Left lobe of liver (tissue), 1 donor: ENCODE data around the gene CLEC7A. TPM values are rescaled to one million over a fixed set of nuclear protein-coding genes. Genes with fewer than 3 reads are reported as not detected.

Experiments
- total RNA-seq: library from RNA; stranded (reverse); gene quantifications from one replicate; pipeline ENCODE4 v1.2.1, GENCODE V29; 2021
- donor health status: DM: no; HTN: yes; CAD: no.

The CLEC7A gene
- total RNA-seq, 1 donor from 2014 or later = 1.2 TPM

Other genes starting within 250 kb of the CLEC7A start
- gene KLRF2, start 248.7 kb downstream of the CLEC7A start, total RNA-seq = not detected
- gene CLEC2A, start 197.8 kb downstream of the CLEC7A start, total RNA-seq = not detected
- gene CLEC12A, start 158.8 kb downstream of the CLEC7A start, total RNA-seq = 0.38 TPM
- 10.7 TPM for gene CLEC1B, start 131.1 kb downstream of the CLEC7A start, total RNA-seq
- gene CLEC12B, start 119.6 kb downstream of the CLEC7A start, total RNA-seq = not detected
- not detected for gene CLEC9A, start 99.5 kb downstream of the CLEC7A start, total RNA-seq
- 0.70 TPM for gene CLEC1A, start 31.2 kb downstream of the CLEC7A start, total RNA-seq
- gene OLR1, start 41.9 kb upstream of the CLEC7A start, total RNA-seq = 0.50 TPM
- gene TMEM52B, start 48.8 kb upstream of the CLEC7A start, total RNA-seq = not detected
- gene GABARAPL1, start 82.7 kb upstream of the CLEC7A start, total RNA-seq = 92.9 TPM
- 0.53 TPM for gene KLRD1, start 177.7 kb upstream of the CLEC7A start, total RNA-seq